Mesenchymal stem cell (in vitro differentiated cells and primary cell): ENCODE measurements around the gene WSCD2.

ENCODE experiments used
- DNase-seq: peaks from one replicate; pipeline ENCODE4 v3.0.0-alpha.2; 2013
- H2AFZ ChIP-seq: one replicate; pipeline ENCODE4 v1.6.1; 2013; ENCODE audit warnings: low read depth, mild to moderate bottlenecking, control low read depth, inconsistent platforms, low read length, moderate library complexity
- H2AK5ac ChIP-seq: 2 replicates; pipeline ENCODE4 v1.6.1; 2013; ENCODE audit warnings: low read length, moderate library complexity, mild to moderate bottlenecking, inconsistent platforms; ENCODE audit not compliant: severe bottlenecking
- H2BK120ac ChIP-seq: one replicate; pipeline ENCODE4 v1.6.1; 2013; ENCODE audit warnings: low read depth, mild to moderate bottlenecking, inconsistent platforms, low read length, moderate library complexity
- H2BK12ac ChIP-seq, 2 experiments: one replicate each; pipeline ENCODE4 v1.6.1; 2013; ENCODE audit warnings: inconsistent platforms in 2 of 2, low read length in 2 of 2, mild to moderate bottlenecking in 2 of 2, moderate library complexity in 2 of 2, control low read depth in 1 of 2
- H2BK15ac ChIP-seq: one replicate; pipeline ENCODE4 v1.6.1; 2013; ENCODE audit warnings: mild to moderate bottlenecking, low read depth, inconsistent platforms; ENCODE audit not compliant: poor library complexity, severe bottlenecking
- H2BK5ac ChIP-seq: 2 replicates; pipeline ENCODE4 v1.6.1; 2013; ENCODE audit warnings: low read depth, mild to moderate bottlenecking, low read length, control low read depth, inconsistent platforms; ENCODE audit not compliant: poor library complexity, severe bottlenecking
- H3K14ac ChIP-seq, 2 experiments: one replicate each; pipeline ENCODE4 v1.6.1; 2013; ENCODE audit warnings: inconsistent platforms in 2 of 2, low read length in 2 of 2, control low read depth in 1 of 2, mild to moderate bottlenecking in 1 of 2, moderate library complexity in 1 of 2
- H3K18ac ChIP-seq, 2 experiments: one replicate each; pipeline ENCODE4 v1.6.1; 2013; ENCODE audit warnings: inconsistent platforms in 2 of 2, low read length in 2 of 2, control low read depth in 1 of 2, low read depth in 1 of 2, mild to moderate bottlenecking in 1 of 2
- H3K23ac ChIP-seq, 2 experiments: one replicate each; pipeline ENCODE4 v1.6.1; 2013; ENCODE audit warnings: inconsistent platforms in 2 of 2, low read length in 2 of 2, mild to moderate bottlenecking in 2 of 2, moderate library complexity in 2 of 2, control low read depth in 1 of 2
- H3K27ac ChIP-seq: 2 replicates; pipeline ENCODE4 v1.5.1; 2013; ENCODE audit warnings: mild to moderate bottlenecking, moderate library complexity, low read length, control low read depth, inconsistent platforms; ENCODE audit not compliant: poor library complexity, severe bottlenecking
- H3K27me3 ChIP-seq, 2 experiments: 2 replicates each; pipeline versions ENCODE4 v1.6.1 to v1.7.0; 2013; ENCODE audit warnings: low read length in 2 of 2, mild to moderate bottlenecking in 2 of 2, moderate library complexity in 2 of 2, control low read depth in 1 of 2, inconsistent platforms in 1 of 2; ENCODE audit not compliant: control insufficient read depth in 1 of 2, insufficient read depth in 1 of 2
- H3K36me3 ChIP-seq, 2 experiments: 2 replicates each; pipeline versions ENCODE4 v1.6.1 to v1.7.0; 2013; ENCODE audit warnings: low read length in 2 of 2, control low read depth in 1 of 2, inconsistent platforms in 1 of 2, low read depth in 1 of 2, mild to moderate bottlenecking in 1 of 2; ENCODE audit not compliant: insufficient read depth in 2 of 2, control insufficient read depth in 1 of 2
- H3K4ac ChIP-seq, 2 experiments: one replicate each; pipeline ENCODE4 v1.6.1; 2013; ENCODE audit warnings: inconsistent platforms in 2 of 2, low read length in 2 of 2, mild to moderate bottlenecking in 2 of 2, moderate library complexity in 2 of 2, control low read depth in 1 of 2, low read depth in 1 of 2
- H3K4me1 ChIP-seq: 2 replicates; pipeline ENCODE4 v1.6.1; 2013; ENCODE audit warnings: low read depth, low read length, control low read depth; ENCODE audit not compliant: control insufficient read depth, insufficient read depth
- H3K4me2 ChIP-seq: 2 replicates; pipeline ENCODE4 v1.6.1; 2013; ENCODE audit warnings: low read length, mild to moderate bottlenecking, inconsistent platforms; ENCODE audit not compliant: poor library complexity, severe bottlenecking
- H3K4me3 ChIP-seq, 2 experiments: 2 replicates each; pipeline versions ENCODE4 v1.5.1 to v1.7.0; 2013; ENCODE audit warnings: low read length in 2 of 2, mild to moderate bottlenecking in 2 of 2, control low read depth in 1 of 2, low read depth in 1 of 2; ENCODE audit not compliant: insufficient read depth in 1 of 2
- H3K79me1 ChIP-seq: replicated peaks from 2 replicates; pipeline ENCODE4 v1.6.1; 2013; ENCODE audit warnings: mild to moderate bottlenecking, control low read depth, low read length, inconsistent platforms; ENCODE audit not compliant: poor library complexity, severe bottlenecking
- H3K9ac ChIP-seq: 2 replicates; pipeline ENCODE4 v1.7.0; 2013; ENCODE audit warnings: mild to moderate bottlenecking, low read length, moderate library complexity
- H3K9me3 ChIP-seq: 2 replicates; pipeline ENCODE4 v1.7.0; 2013; ENCODE audit warnings: mild to moderate bottlenecking, low read length; ENCODE audit not compliant: control insufficient read depth
- H4K8ac ChIP-seq: one replicate; pipeline ENCODE4 v1.6.1; 2013; ENCODE audit warnings: inconsistent platforms, mild to moderate bottlenecking, low read length, moderate library complexity
- H4K91ac ChIP-seq: one replicate; pipeline ENCODE4 v1.6.1; 2013; ENCODE audit warnings: mild to moderate bottlenecking, low read length, inconsistent platforms
- WGBS: methylation state at CpG from one replicate; pipeline ENCODE4 v1.1.7; 2013; ENCODE audit warnings: mixed read lengths; 5-methylcytosine and 5-hydroxymethylcytosine counted together

The WSCD2 gene

DNA sequence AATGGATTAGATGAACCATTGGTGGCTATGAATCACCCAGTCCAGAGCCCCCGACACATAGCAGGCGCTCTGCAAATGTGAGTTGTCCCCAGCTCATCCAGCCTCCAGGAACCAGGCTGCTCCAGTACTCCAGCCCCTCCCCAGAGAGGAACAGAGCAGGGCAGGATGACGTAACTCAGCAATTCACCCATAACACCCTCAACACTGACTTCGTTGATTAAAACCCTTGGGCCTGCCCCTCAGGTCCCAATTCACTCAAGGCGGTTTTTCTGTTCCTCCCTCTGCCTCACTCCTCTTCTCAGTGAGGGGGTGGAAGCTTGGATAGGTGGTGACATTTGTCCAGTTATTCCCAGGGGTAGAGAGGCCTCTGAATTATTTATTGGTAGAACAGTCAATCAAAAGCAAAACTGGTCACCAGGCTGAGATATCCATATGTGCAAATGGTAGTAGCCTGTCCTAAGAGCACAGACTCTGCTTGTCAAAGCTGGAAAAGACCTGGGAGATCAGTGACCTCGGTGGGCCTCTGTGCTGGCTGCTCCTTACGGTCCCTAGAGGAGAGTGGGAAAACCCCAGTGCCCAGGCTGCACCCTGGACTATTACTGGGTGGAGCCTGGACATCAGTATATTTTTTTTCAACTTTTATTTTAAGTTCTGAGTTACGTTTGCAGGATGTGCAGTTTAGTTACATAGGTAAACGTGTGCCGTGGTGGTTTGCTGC, 113.1 kb downstream of the WSCD2 start:
- Histone ChIP-seq H3K18ac (no peak overlapping the region), H2AFZ (no peak overlapping the region), H3K14ac (no peak overlapping the region), H3K23ac (no peak overlapping the region), H2BK120ac (no peak overlapping the region), H3K36me3 (no peaks in the 10 kb centered on the region), H3K27ac (no peak overlapping the region), H3K9ac (no peak overlapping the region), H3K4ac (no peak overlapping the region), H2AK5ac (no peak overlapping the region), H3K4me1 (no peaks in the 10 kb centered on the region), H2BK15ac (no peak overlapping the region), H3K79me1 (no peaks in the 10 kb centered on the region), H4K8ac (no peak overlapping the region), H3K27me3 (peaks cover 3 to 22% of the 10 kb centered on the region in 2 experiments), H3K9me3 (peaks cover 2% of the 10 kb centered on the region), H2BK5ac (no peak overlapping the region), H3K4me3 (no peak overlapping the region), H2BK12ac (no peak overlapping the region), H3K4me2 (no peak overlapping the region), H4K91ac (no peak overlapping the region)
- 81% methylated on average over 7 of the region's 10 CpGs for WGBS
- no peak for DNase-seq

DNA sequence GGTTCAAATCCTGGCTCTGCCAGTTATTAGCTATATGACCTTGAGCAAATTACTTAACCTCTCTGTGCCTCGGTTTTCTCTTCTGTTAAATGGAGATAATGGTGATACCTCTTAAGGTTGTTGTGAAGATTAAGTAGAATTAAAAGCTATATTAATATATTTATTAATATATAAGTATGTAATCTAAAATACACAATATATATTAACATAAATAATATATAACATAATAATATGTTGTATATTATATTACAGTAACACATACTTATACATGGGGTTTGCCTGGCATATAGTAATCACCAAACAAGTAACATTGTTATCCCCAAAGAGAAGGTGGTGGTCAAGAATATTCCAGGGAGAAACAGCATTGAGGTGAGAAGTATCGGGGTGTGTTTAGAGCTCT, 118.0 kb downstream of the WSCD2 start:
- H3K4me3 ChIP-seq, result no peak overlapping the region
- H2BK15ac ChIP-seq, result no peak overlapping the region
- H3K4ac ChIP-seq, result no peak overlapping the region
- 100% methylated on average over 1 of the region's 2 CpGs for WGBS
- no peaks in the 10 kb centered on the region for H3K4me1 ChIP-seq
- peaks cover 3 to 40% of the 10 kb centered on the region in 2 experiments for H3K27me3 ChIP-seq
- no peak overlapping the region for H2BK5ac ChIP-seq
- DNase-seq, result no peak
- no peak overlapping the region for H2BK120ac ChIP-seq
- H3K9me3 ChIP-seq, result no peaks in the 10 kb centered on the region
- H3K36me3 ChIP-seq, result no peaks in the 10 kb centered on the region
- no peak overlapping the region for H2AFZ ChIP-seq
- H3K18ac ChIP-seq, result no peak overlapping the region
- H2BK12ac ChIP-seq, result no peak overlapping the region
- H4K91ac ChIP-seq, result no peak overlapping the region
- H3K14ac ChIP-seq, result no peak overlapping the region
- H3K23ac ChIP-seq, result no peak overlapping the region
- no peak overlapping the region for H3K4me2 ChIP-seq
- no peak overlapping the region for H3K27ac ChIP-seq
- H2AK5ac ChIP-seq, result no peak overlapping the region
- H3K9ac ChIP-seq, result no peak overlapping the region
- no peak overlapping the region for H4K8ac ChIP-seq
- H3K79me1 ChIP-seq, result no peaks in the 10 kb centered on the region

DNA sequence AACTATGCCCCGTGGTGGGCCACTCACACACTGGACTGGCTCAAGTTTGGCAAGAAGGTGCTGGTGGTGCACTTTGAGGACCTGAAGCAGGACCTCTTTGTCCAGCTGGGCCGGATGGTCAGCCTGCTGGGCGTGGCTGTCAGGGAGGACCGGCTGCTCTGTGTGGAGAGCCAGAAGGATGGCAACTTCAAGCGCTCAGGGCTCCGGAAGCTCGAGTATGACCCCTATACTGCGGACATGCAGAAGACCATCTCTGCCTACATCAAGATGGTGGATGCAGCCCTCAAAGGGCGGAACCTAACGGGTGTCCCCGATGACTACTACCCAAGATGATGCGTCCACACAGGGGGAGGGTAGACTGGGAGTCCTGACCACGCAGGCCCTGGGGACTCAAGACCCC, 118.9 kb downstream of the WSCD2 start:
- H3K4me3 ChIP-seq, result no peak overlapping the region
- no peak overlapping the region for H4K91ac ChIP-seq
- peaks cover 7 to 48% of the 10 kb centered on the region in 2 experiments for H3K27me3 ChIP-seq
- H2AK5ac ChIP-seq, result no peak overlapping the region
- no peaks in the 10 kb centered on the region for H3K9me3 ChIP-seq
- no peak overlapping the region for H3K4ac ChIP-seq
- H3K4me2 ChIP-seq, result no peak overlapping the region
- H3K18ac ChIP-seq, result no peak overlapping the region
- no peak for DNase-seq
- H2BK120ac ChIP-seq, result no peak overlapping the region
- no peak overlapping the region for H2BK15ac ChIP-seq
- H2BK5ac ChIP-seq, result no peak overlapping the region
- no peak overlapping the region for H3K14ac ChIP-seq
- no peaks in the 10 kb centered on the region for H3K4me1 ChIP-seq
- H2BK12ac ChIP-seq, result no peak overlapping the region
- no peak overlapping the region for H3K9ac ChIP-seq
- no peak overlapping the region for H2AFZ ChIP-seq
- no peak overlapping the region for H4K8ac ChIP-seq
- H3K23ac ChIP-seq, result no peak overlapping the region
- 77% methylated on average over 13 of the region's 13 CpGs for WGBS
- no peaks in the 10 kb centered on the region for H3K36me3 ChIP-seq
- H3K27ac ChIP-seq, result no peak overlapping the region
- H3K79me1 ChIP-seq, result no peaks in the 10 kb centered on the region

DNA sequence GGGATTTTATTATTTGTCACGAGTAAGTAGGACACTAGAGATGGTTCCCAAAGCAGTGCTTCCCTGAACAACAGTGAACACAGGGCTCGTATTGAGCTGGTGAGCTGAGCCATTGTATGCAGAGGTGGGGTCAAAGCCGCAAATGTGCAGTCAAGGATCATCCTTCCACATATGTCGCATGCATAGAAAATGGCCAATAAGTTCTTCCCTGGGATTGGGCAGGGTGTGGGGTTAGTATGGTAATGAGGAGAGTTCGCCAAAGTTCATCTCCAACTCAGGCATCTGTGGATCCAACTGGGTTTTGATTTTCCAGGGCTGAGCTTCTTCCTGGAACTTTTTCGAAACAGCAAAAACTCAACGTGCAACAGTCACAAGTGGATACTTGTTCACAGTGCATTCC, 123.4 kb downstream of the WSCD2 start:
- WGBS, result 74% methylated on average over 7 of the region's 7 CpGs
- no peak for DNase-seq
- Histone ChIP-seq H3K9me3 (no peaks in the 10 kb centered on the region), H3K4me3 (no peak overlapping the region), H3K4me1 (no peaks in the 10 kb centered on the region), H2BK120ac (no peak overlapping the region), H3K18ac (no peak overlapping the region), H2BK5ac (no peak overlapping the region), H4K8ac (no peak overlapping the region), H2AFZ (no peak overlapping the region), H3K27ac (no peak overlapping the region), H3K23ac (no peak overlapping the region), H4K91ac (no peak overlapping the region), H2BK12ac (no peak overlapping the region), H3K4me2 (no peak overlapping the region), H3K14ac (no peak overlapping the region), H3K9ac (no peak overlapping the region), H3K36me3 (no peaks in the 10 kb centered on the region), H2BK15ac (no peak overlapping the region), H3K27me3 (peaks cover 12 to 64% of the 10 kb centered on the region in 2 experiments), H3K4ac (no peak overlapping the region), H3K79me1 (no peaks in the 10 kb centered on the region), H2AK5ac (no peak overlapping the region)
